SW 1271 (cell line): ENCODE results near the gene SLC7A10.
A peak's percentile ranks its signal among the peaks of the same experiment; 100 is the strongest.
"Not testable (repeated sequence)": the region's sequence is repeated elsewhere in the genome, so short reads cannot be mapped to it uniquely, and the experiment has no call there.

Experiments
- DNase-seq, 2 experiments: peaks; one replicate each; lab custom pipeline; 2025; lab: John Stamatoyannopoulos, UW

Gene SLC7A10

GRCh38 chr19:33175886-33176669 is 49.6 kb downstream of the SLC7A10 start:
- DNase-seq, result peak in 1 of 2 experiments; percentile 39

- DNase-seq, result no peak
Observed at GRCh38 chr19:33175156-33175782, 50.4 kb downstream of the SLC7A10 start.

DNA sequence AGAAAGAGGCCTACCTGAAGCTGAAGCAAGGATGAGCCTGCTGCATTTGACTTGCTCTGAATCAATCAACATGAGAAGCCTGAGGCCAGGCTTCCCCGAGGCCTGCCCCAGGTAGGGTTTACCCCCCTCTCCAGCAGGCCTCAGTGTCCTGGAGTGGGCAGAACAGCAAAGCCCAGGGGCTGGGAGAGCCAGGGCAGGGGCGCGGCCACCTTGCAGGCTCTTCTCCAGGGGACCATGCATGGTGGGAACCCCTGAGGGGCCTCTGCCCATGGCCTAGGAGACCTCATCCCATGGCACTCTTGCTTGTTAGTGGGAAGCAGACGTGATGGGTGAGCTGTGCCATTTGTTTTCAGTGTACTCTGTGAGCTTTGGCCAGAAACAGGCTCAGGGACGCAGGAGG is 51.5 kb downstream of the SLC7A10 start:
- DNase-seq, result no peak

- no peak for DNase-seq
Observed at GRCh38 chr19:33171916-33172359, 53.7 kb downstream of the SLC7A10 start.

GRCh38 chr19:33171222-33171795 is 54.3 kb downstream of the SLC7A10 start:
- DNase-seq, result no peak

DNA sequence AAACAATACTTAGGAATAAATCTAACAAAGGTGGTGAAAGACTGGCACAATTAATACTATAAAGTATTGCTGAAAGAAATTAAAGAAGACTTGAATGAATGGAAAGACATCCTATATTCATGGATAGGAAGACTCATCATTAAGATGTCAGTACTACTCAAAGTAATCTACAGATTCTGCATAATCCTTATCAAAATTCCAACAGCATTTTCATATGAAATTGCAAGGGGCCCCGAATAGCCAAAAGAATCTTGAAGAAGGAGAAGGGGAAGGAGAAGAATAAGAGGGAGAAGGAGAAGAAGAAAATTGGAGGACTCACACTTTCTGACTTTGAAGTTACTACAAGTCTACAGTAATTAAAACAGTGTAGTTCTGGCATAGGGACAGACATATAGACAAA is 57.1 kb downstream of the SLC7A10 start:
- no peak for DNase-seq

GRCh38 chr19:33167438-33167837 is 58.2 kb downstream of the SLC7A10 start:
- DNase-seq, result no peak

DNA sequence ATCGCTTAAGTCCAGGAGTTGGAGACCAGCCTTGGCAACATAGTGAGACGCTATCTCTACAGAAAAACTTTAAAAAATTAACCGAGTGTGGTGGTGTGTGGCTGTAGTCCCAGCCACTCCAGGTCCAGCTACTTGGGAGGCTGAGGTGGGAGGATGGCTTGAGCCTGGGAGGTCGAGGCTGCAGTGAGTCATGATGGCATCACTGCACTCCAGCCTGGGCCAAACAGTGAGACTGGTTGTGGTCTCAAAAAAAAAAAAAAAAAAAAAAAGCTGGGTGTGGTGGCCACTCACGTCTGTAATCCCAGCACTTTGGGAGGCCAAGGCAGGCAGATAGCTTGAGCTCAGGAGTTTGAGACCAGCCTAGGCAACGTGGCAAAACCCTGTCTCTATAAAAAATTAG is 59.6 kb downstream of the SLC7A10 start:
- DNase-seq, result not testable (repeated sequence)

- no peak for DNase-seq
Observed at GRCh38 chr19:33163481-33163880, 62.2 kb downstream of the SLC7A10 start.

- no peak for DNase-seq
Observed at GRCh38 chr19:33161201-33161600, 64.4 kb downstream of the SLC7A10 start.

- no peak for DNase-seq
Observed at GRCh38 chr19:33159893-33160292, 65.8 kb downstream of the SLC7A10 start.

DNA sequence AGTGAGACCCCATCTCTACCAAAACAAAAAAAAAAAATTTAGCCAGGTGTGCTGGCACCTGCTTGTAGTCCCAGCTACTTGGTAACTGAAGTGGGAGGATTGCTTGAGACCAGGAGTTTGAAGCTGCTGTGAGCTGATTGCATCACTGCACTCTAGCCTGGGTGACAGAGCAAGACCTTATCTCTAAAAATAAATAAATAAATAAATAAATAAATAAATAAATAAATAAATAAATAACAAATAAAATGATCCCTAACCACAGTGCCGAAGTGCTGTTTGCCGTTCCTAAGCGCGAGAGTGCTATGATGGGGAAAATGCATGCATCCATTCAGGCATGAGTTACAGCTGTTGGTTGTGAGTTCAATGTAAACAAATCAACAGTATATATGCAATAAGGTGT is 66.5 kb downstream of the SLC7A10 start:
- DNase-seq, result no peak
